ENCODE data around the gene IL9.

DNA sequence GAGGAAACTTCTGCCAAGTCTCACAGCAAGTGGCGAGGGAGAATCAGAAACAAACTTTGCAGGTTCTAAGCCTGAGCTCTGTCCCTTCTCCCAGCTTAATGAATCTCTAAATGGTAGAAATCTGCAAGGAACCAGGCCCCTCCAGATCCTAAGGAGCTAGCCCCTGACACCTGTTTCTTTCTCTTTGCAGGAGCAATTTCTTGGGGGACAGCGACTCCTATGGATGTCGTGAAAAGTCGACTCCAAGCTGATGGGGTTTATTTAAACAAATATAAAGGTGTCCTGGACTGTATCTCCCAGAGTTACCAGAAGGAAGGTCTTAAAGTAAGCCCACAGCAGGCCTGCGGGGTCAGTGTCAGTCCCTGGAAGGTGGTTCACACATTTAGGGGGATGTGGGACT, 21.8 kb downstream of the IL9 start:
- TF ChIP-seq, protein P1, sequence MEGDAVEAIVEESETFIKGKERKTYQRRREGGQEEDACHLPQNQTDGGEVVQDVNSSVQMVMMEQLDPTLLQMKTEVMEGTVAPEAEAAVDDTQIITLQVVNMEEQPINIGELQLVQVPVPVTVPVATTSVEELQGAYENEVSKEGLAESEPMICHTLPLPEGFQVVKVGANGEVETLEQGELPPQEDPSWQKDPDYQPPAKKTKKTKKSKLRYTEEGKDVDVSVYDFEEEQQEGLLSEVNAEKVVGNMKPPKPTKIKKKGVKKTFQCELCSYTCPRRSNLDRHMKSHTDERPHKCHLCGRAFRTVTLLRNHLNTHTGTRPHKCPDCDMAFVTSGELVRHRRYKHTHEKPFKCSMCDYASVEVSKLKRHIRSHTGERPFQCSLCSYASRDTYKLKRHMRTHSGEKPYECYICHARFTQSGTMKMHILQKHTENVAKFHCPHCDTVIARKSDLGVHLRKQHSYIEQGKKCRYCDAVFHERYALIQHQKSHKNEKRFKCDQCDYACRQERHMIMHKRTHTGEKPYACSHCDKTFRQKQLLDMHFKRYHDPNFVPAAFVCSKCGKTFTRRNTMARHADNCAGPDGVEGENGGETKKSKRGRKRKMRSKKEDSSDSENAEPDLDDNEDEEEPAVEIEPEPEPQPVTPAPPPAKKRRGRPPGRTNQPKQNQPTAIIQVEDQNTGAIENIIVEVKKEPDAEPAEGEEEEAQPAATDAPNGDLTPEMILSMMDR (IDR thresholded peaks at IDR 0.05), result no peak
- TF ChIP-seq POLR2A (IDR thresholded peaks at IDR 0.05), result no peak
